Measurements from ENCODE around the gene GARRE1. TPM values are rescaled to one million over a fixed set of nuclear protein-coding genes. Genes with fewer than 3 reads are reported as not detected.

GARRE1 gene
- total and polyA plus RNA-seq, 4 donors = 24.6 to 31.5 (median 26.3) TPM

GRCh38 chr19:34229721-34230120, 24.6 kb upstream of the GARRE1 start:
- no peaks in the 10 kb centered on the region for H3K9me3 ChIP-seq (ENCODE audit: control insufficient read depth, insufficient read depth, low read length)
- peaks cover 8% of the 10 kb centered on the region for H3K4me1 ChIP-seq (ENCODE audit: control insufficient read depth, insufficient read depth, low read length)
- 92% methylated on average over 2 of the region's 4 CpGs for WGBS (ENCODE audit: insufficient coverage)
- no peaks in the 10 kb centered on the region for H3K27me3 ChIP-seq (ENCODE audit: control insufficient read depth, insufficient read depth, low read length)
- H3K36me3 ChIP-seq (ENCODE audit: control insufficient read depth, insufficient read depth, low read length) = peaks cover 15% of the 10 kb centered on the region
- DNase-seq (ENCODE audit: low read depth in 4 of 6, low spot score in 6 of 6) = no peak
- H3K27ac ChIP-seq (ENCODE audit: low read depth, low read length) = no peak overlapping the region
- no peak overlapping the region for H3K4me3 ChIP-seq (ENCODE audit: low read depth, low read length)

GRCh38 chr19:34230820-34231219, 23.5 kb upstream of the GARRE1 start:
- no peak for DNase-seq (ENCODE audit: low read depth in 4 of 6, low spot score in 6 of 6)
- Histone ChIP-seq H3K4me3 (ENCODE audit: low read depth, low read length) (no peak overlapping the region), H3K9me3 (ENCODE audit: control insufficient read depth, insufficient read depth, low read length) (no peaks in the 10 kb centered on the region), H3K27ac (ENCODE audit: low read depth, low read length) (no peak overlapping the region), H3K4me1 (ENCODE audit: control insufficient read depth, insufficient read depth, low read length) (peaks cover 8% of the 10 kb centered on the region), H3K27me3 (ENCODE audit: control insufficient read depth, insufficient read depth, low read length) (no peaks in the 10 kb centered on the region), H3K36me3 (ENCODE audit: control insufficient read depth, insufficient read depth, low read length) (peaks cover 10% of the 10 kb centered on the region)
- WGBS (ENCODE audit: insufficient coverage) = 73% methylated on average over 10 of the region's 10 CpGs

- peaks cover 5% of the 10 kb centered on the region for H3K36me3 ChIP-seq (ENCODE audit: control insufficient read depth, insufficient read depth, low read length)
- H3K9me3 ChIP-seq (ENCODE audit: control insufficient read depth, insufficient read depth, low read length) = no peaks in the 10 kb centered on the region
- DNase-seq (ENCODE audit: low read depth in 4 of 6, low spot score in 6 of 6) = no peak
- no peak overlapping the region for H3K27ac ChIP-seq (ENCODE audit: low read depth, low read length)
- H3K4me1 ChIP-seq (ENCODE audit: control insufficient read depth, insufficient read depth, low read length) = peaks cover 8% of the 10 kb centered on the region
- WGBS (ENCODE audit: insufficient coverage) = 94% methylated on average over 4 of the region's 4 CpGs
- no peaks in the 10 kb centered on the region for H3K27me3 ChIP-seq (ENCODE audit: control insufficient read depth, insufficient read depth, low read length)
- H3K4me3 ChIP-seq (ENCODE audit: low read depth, low read length) = no peak overlapping the region
Measured at GRCh38 chr19:34231439-34231838, 22.9 kb upstream of the GARRE1 start.

GRCh38 chr19:34232566-34233481, 21.5 kb upstream of the GARRE1 start:
- WGBS (ENCODE audit: insufficient coverage) = 93% methylated on average over 3 of the region's 11 CpGs
- DNase-seq (ENCODE audit: low read depth in 4 of 6, low spot score in 6 of 6) = peak in 2 of 6 donors; percentile 18 to 43
- H3K27ac ChIP-seq (ENCODE audit: low read depth, low read length) = peak overlapping the region; percentile 89

DNA sequence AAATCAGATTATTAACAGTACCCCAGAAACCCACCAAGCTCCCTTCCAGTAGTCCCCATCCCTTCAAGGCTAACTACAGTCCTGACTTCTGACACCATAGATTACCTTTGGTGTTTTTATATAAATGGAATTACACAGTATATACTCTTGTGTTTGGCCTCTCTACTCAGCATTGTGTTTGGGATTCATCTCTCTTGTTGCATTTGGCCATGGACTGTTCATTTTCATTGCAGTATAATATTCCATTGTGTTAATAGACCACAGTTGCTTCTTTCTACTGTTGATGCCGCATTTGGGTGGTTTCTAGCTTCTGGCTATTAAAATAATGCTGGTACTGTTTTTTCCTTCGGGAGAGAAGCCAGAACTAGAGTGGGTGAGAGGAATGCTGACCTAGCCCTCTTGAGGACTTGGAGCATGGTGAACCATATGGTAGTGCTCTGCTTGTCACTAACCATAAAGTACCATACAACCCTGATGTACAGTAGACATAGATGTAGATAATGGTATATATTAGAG, 18.9 kb upstream of the GARRE1 start:
- H3K27ac ChIP-seq (ENCODE audit: low read depth, low read length) = no peak overlapping the region
- no peak for DNase-seq (ENCODE audit: low read depth in 4 of 6, low spot score in 6 of 6)
- H3K4me3 ChIP-seq (ENCODE audit: low read depth, low read length) = no peak overlapping the region
- peaks cover 11% of the 10 kb centered on the region for H3K4me1 ChIP-seq (ENCODE audit: control insufficient read depth, insufficient read depth, low read length)
- no peaks in the 10 kb centered on the region for H3K9me3 ChIP-seq (ENCODE audit: control insufficient read depth, insufficient read depth, low read length)
- no CpG with 5 or more reads among the region's 2 CpGs for WGBS (ENCODE audit: insufficient coverage)
- no peaks in the 10 kb centered on the region for H3K27me3 ChIP-seq (ENCODE audit: control insufficient read depth, insufficient read depth, low read length)
- no peaks in the 10 kb centered on the region for H3K36me3 ChIP-seq (ENCODE audit: control insufficient read depth, insufficient read depth, low read length)

More at GRCh38 chr19:34232566-34233481, 21.5 kb upstream of the GARRE1 start:
- Histone ChIP-seq H3K4me1 (ENCODE audit: control insufficient read depth, insufficient read depth, low read length) (peaks cover 11% of the 10 kb centered on the region), H3K4me3 (ENCODE audit: low read depth, low read length) (no peak overlapping the region), H3K27me3 (ENCODE audit: control insufficient read depth, insufficient read depth, low read length) (no peaks in the 10 kb centered on the region), H3K36me3 (ENCODE audit: control insufficient read depth, insufficient read depth, low read length) (peaks cover 5% of the 10 kb centered on the region), H3K9me3 (ENCODE audit: control insufficient read depth, insufficient read depth, low read length) (no peaks in the 10 kb centered on the region)

DNA sequence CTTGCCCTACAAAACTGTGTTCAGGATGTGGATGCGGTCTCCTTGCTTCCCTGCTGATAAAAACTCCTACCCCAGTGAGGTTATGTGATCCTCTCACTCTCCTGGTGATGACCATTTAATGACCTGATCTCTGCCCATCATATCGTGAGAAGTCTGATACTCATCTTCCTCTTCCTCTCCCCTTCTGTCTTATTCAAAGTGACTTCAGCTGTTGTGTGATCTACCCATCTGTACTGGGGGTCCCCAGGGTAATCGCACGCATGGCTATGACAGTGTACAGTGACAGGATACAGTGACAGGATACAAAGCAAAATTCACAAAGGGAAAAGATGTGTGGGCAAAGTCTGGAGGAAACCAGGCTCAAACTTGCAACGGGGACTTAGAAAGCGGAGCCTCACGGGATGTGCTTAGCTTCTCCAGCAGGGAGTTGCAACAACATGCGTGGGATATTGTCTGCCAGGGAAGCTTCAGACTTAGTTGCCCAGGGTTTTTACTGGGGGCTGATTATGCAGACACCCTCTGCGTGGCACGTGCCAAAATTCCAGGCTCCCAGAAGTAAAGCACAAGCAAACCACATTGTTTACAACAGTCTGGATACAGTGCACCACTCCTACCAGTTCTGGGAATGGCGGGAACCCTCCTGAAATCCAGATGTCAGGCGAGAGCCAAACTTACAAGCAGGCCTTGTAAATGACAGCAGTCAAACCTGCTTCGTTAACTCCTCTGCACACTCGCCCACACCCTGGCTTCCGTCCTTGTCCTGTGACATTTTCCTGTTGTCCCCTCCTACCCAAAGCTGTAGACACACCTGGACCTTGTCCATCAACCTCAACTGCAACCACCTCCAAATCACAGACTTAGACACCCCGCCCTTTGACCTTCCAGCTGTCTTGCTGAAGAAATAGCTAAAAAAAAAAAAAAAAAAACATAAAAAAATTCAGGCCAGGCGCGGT, 18.0 kb upstream of the GARRE1 start:
- Histone ChIP-seq H3K27ac (ENCODE audit: low read depth, low read length) (no peak overlapping the region), H3K9me3 (ENCODE audit: control insufficient read depth, insufficient read depth, low read length) (no peaks in the 10 kb centered on the region), H3K27me3 (ENCODE audit: control insufficient read depth, insufficient read depth, low read length) (no peaks in the 10 kb centered on the region), H3K36me3 (ENCODE audit: control insufficient read depth, insufficient read depth, low read length) (no peaks in the 10 kb centered on the region), H3K4me1 (ENCODE audit: control insufficient read depth, insufficient read depth, low read length) (peaks cover 11% of the 10 kb centered on the region), H3K4me3 (ENCODE audit: low read depth, low read length) (no peak overlapping the region)
- DNase-seq (ENCODE audit: low read depth in 4 of 6, low spot score in 6 of 6) = peak in 1 of 6 donors; percentile 18
- 76% methylated on average over 13 of the region's 18 CpGs for WGBS (ENCODE audit: insufficient coverage)

GRCh38 chr19:34237283-34237682, 17.1 kb upstream of the GARRE1 start:
- H3K9me3 ChIP-seq (ENCODE audit: control insufficient read depth, insufficient read depth, low read length) = no peaks in the 10 kb centered on the region
- no peak overlapping the region for H3K27ac ChIP-seq (ENCODE audit: low read depth, low read length)
- 85% methylated on average over 3 of the region's 3 CpGs for WGBS (ENCODE audit: insufficient coverage)
- no peaks in the 10 kb centered on the region for H3K27me3 ChIP-seq (ENCODE audit: control insufficient read depth, insufficient read depth, low read length)
- peaks cover 12% of the 10 kb centered on the region for H3K4me1 ChIP-seq (ENCODE audit: control insufficient read depth, insufficient read depth, low read length)
- DNase-seq (ENCODE audit: low read depth in 4 of 6, low spot score in 6 of 6) = no peak
- H3K36me3 ChIP-seq (ENCODE audit: control insufficient read depth, insufficient read depth, low read length) = no peaks in the 10 kb centered on the region
- H3K4me3 ChIP-seq (ENCODE audit: low read depth, low read length) = no peak overlapping the region

DNA sequence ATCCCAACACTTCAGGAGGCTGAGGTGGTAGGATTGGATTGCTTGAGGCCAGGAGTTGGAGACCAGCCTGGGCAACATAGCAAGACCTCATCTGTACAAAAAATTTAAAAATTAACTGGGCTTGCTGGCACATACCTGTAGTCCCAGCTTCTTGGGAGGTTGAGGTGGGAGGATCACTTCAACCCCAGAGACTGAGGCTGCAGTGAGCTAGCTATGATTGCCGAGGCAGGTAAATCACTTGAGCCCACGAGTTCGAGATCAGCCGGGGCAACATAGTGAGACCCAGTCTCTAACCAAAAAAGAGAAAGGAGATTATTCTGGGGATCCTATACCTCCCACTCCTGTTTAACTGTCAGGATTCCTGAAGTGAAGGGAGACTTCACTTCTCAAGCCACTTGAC, 16.4 kb upstream of the GARRE1 start:
- Histone ChIP-seq H3K27ac (ENCODE audit: low read depth, low read length) (no peak overlapping the region), H3K9me3 (ENCODE audit: control insufficient read depth, insufficient read depth, low read length) (no peaks in the 10 kb centered on the region), H3K27me3 (ENCODE audit: control insufficient read depth, insufficient read depth, low read length) (no peaks in the 10 kb centered on the region), H3K4me1 (ENCODE audit: control insufficient read depth, insufficient read depth, low read length) (peaks cover 8% of the 10 kb centered on the region), H3K36me3 (ENCODE audit: control insufficient read depth, insufficient read depth, low read length) (no peaks in the 10 kb centered on the region), H3K4me3 (ENCODE audit: low read depth, low read length) (no peak overlapping the region)
- no peak for DNase-seq (ENCODE audit: low read depth in 4 of 6, low spot score in 6 of 6)
- WGBS (ENCODE audit: insufficient coverage) = 100% methylated on average over 1 of the region's 4 CpGs

GRCh38 chr19:34241513-34242337, 12.6 kb upstream of the GARRE1 start:
- no peaks in the 10 kb centered on the region for H3K9me3 ChIP-seq (ENCODE audit: control insufficient read depth, insufficient read depth, low read length)
- H3K4me3 ChIP-seq (ENCODE audit: low read depth, low read length) = no peak overlapping the region
- WGBS (ENCODE audit: insufficient coverage) = 52% methylated on average over 8 of the region's 13 CpGs
- peaks cover 2% of the 10 kb centered on the region for H3K4me1 ChIP-seq (ENCODE audit: control insufficient read depth, insufficient read depth, low read length)
- H3K27me3 ChIP-seq (ENCODE audit: control insufficient read depth, insufficient read depth, low read length) = no peaks in the 10 kb centered on the region
- no peaks in the 10 kb centered on the region for H3K36me3 ChIP-seq (ENCODE audit: control insufficient read depth, insufficient read depth, low read length)
- DNase-seq (ENCODE audit: low read depth in 4 of 6, low spot score in 6 of 6) = no peak
- H3K27ac ChIP-seq (ENCODE audit: low read depth, low read length) = no peak overlapping the region
